CD4-positive, alpha-beta T cell treated with Interferon alpha-2 for 1 hour (primary cell): ENCODE data around the gene IGSF22.
"Not testable (repeated sequence)": the region's sequence is repeated elsewhere in the genome, so short reads cannot be mapped to it uniquely, and the experiment has no call there.

Source experiments
- DNase-seq, 2 donors: peaks; one replicate each; pipeline ENCODE4 v3.0.0-alpha.2; 2020 to 2022

The IGSF22 gene

GRCh38 chr11:18709414-18709813, 16.6 kb downstream of the IGSF22 start:
- DNase-seq = no peak

- DNase-seq = no peak
Measured at GRCh38 chr11:18707811-18708340, 18.1 kb downstream of the IGSF22 start.

DNA sequence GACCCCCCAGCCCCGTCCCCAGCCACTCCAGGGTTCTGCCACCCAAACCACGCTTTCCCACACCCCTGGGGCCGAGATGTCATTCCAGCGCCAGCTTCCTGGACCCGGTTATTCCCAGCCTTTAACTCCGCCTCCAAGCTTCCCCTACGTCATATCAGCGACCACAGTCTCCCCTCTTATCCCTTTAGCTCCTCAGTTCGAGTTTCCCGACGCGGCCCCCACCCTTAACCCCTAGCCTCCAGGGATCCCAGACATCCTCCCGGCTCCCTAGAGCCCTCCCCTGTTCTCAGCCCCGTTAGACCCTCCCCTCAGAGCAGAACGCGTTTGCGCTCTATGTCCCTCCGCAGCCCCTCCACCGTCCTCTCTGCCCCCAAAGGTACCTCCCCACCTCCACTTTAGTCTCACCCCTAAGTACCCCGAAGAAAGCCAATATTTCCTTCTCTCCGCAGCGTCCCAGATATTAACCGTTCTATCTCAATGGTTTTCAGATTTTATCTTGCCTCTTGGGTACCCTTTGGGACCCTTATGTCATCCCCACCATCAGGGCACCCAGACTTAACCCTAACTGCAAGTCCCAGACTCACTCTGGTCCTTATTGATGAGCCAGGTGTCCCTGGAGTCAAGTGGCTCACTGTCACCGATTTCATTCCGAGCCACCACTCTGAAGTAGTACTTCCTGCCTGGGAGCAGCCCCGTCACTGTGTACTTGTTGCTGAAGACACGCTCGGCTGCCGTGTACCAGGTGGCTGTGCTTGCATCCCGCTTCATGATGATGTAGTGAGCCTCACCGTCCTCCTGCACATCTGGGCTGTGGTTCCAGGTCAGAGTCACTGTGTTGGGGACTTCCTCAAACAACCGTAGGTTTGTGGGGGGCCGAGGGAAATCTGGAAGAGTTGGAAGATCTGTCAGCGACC, 19.4 kb downstream of the IGSF22 start:
- peak; percentile 54 to 71 for DNase-seq

DNA sequence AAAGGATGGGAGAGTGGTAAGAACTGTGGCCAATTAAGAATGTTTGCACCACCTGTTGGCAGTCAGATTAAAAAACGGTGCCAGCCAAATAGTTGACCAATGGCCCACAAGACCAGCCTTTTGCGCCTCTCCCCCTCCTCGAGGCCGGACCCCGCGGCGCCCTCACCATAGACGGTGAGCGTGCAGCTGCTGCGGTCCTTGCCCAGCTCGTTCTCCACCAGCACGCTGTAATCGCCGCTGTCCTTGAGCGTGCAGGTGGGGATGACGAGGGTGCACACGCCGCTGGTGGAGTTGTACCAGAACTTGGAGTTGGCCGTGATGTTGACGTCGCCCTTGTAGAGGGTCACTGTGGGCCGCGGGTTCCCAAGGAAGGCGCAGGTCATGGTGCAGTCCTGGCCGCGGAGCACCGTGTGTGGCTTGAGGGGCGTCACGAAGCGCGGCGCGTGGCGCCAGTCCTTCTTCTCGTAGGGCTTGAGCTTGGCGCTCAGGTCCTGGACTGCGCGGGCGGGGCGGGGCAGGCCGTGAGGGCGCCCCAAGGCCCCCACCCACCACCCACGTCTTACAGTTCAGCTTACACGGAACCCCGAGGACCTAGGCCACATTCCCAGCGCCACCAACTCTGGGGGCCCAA, 20.2 kb downstream of the IGSF22 start:
- DNase-seq = peak in 1 of 2 donors; percentile 41

DNA sequence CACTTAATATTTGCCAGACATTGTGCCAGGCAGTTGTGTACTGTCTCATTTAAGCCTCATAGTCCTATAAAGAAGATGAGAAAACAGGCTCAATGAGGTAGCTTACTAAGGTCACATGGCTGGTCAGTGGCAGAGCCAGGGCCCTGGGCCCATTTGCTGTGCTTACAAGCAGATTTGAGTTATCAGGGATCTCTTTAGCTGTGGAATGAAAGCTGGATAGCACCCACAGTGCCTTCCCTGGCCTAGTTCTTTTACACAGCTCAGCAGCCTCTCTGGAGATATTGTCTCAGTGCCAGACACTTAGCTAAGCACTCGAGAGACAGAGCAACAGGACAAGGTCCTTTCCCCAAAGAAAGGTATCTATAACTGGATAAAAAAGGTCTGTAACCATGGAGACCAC, 21.3 kb downstream of the IGSF22 start:
- no peak for DNase-seq

GRCh38 chr11:18704045-18704645, 21.8 kb downstream of the IGSF22 start:
- no peak for DNase-seq

DNA sequence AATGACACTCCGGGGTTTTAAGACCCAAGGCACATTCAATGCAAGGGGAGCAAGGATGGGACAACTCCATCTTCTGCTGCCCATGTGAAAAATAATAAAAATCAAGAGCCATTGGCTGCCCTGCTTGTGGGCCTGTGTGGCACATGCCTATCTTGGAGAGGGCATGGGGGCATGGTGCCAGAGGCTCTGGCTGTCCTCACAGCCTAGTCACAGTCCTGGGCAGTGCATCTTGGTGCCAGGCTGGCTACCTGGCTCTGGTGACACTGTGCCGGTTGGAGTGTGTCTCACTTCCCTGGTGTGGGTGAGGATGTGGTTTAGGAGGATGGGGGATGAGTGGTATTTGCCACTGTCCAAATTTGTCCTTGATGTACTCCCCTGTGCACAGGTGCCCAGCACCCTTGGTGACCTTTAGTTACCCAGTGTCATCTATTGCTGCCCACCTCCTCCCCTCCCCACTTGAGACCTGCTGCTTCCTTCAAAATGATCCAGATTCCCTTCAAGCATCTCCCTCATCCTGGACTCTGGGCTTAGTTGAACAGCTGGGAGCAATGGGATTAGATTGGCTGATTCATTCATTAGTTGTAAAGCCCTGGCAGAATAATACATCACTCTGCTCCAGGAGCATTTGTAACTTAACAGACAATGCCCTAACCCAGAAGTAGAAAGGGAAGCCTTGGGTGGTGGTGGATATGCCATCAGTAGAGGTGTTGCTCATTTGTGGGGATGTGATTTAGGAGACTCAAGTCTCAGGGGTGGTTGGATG, 22.8 kb downstream of the IGSF22 start:
- no peak for DNase-seq

DNA sequence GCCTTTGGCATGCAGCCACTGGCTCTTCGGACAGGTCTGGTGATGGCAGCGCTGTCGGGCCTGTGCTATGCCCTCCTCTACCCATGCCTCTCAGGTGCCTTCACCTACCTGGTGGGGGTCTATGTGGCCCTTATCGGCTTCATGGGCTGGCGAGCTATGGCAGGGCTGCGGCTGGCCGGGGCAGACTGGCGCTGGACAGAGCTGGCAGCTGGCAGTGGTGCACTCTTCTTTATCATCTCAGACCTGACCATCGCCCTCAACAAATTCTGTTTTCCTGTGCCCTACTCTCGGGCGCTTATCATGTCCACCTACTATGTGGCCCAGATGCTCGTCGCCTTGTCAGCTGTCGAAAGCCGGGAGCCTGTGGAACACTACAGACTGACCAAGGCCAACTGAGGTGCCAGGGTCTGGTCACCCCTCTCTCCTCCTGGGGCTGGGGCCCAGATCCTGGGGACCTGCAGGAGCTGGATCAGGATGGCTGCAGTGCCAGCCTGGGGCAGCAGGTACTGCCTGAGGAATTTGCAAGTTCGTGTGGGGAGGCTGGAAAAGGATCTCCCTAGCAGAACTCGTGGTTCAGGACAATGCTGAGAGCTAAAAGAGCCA, 24.3 kb downstream of the IGSF22 start:
- no peak for DNase-seq

GRCh38 chr11:18700872-18701271, 25.1 kb downstream of the IGSF22 start:
- DNase-seq = no peak

GRCh38 chr11:18700375-18700774, 25.6 kb downstream of the IGSF22 start:
- no peak for DNase-seq

GRCh38 chr11:18699848-18700261, 26.1 kb downstream of the IGSF22 start:
- DNase-seq = no peak

GRCh38 chr11:18699269-18699596, 26.8 kb downstream of the IGSF22 start:
- no peak for DNase-seq

DNA sequence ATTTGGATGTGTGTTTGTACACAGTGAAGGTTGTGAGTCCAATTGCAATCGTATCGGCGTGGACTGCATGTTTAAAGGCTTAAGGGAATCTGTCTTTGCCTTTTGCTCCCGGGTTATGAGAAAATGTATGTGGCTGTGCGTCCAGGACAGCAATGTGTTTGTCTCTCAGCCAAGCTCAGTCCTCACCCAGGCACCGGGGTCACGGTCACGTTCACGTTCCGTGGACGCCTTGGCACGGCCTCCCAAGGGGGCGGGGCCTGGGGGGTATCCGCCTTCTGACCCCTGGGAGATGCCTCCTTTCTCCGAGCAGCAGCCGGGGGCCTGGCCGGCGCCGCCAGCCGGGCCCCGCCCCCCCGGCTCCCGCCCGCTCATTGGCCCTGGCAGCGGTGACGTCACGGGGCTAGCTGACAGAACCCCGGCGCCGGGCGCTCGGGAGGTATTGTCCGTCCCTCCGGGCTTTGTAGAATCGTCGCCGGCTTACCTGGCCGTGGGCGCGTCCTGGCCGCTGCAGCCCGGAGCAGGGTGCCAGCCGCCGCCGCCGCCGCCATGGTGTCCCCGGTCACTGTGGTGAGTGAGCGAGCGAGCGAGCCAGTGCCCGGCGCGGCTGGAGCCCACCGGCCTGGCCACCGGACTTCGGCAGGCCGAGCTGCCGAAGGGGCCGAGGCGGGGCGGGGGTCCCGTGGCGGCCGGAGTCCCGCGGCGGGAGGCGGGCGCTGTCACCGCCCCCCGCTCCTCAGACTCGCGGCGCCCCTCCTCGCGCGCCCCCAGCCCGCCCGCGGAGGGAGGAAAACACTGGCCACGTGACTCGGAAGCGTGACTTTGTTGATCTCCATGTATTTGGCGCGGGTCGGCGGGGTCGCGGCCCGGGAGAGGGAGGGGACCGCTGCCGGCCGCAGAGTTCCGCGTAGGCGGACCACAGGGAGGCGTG, 27.4 kb downstream of the IGSF22 start, which contains the start of gene TMEM86A:
Gene TMEM86A (plus strand): TSS at position 439 of the 928 bp plus-strand sequence. CDS start 108 bp downstream, at position 547.
- DNase-seq = peak; percentile 94 to 96

- DNase-seq = no peak
Measured at GRCh38 chr11:18697576-18697975, 28.4 kb downstream of the IGSF22 start.

DNA sequence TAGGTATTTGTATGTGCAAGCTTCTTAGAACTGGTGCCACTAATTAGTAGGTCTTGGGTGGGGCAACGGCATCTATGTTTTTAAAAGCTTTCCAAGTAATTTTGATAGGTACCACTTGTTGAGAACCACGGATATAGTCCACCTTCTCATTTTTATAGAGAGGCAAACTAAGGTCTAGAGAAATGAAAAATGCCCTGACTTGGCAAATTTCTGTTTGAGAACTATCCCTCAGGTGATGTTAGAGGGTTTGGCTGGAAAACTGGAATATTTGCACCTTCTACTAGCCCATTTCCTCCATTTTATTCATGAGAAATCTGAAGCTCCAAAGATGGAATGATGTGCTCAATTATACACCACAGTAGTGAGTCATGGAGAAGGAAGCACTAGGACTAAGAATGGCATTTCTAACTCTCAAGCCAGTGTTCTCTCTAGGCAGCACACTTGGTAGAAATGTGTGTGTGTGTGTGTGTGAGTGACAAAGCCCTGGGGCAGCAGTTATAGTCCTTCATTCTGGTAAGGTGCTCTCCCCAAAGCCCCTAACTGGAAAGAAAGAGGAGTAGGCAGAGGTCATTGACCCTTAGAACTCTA, 29.3 kb downstream of the IGSF22 start:
- no peak for DNase-seq

GRCh38 chr11:18692941-18693760, 32.8 kb downstream of the IGSF22 start:
- no peak for DNase-seq

- not testable (repeated sequence) for DNase-seq
Measured at GRCh38 chr11:18691467-18692140, 34.4 kb downstream of the IGSF22 start.

- DNase-seq = no peak
Measured at GRCh38 chr11:18684267-18684666, 41.7 kb downstream of the IGSF22 start.

DNA sequence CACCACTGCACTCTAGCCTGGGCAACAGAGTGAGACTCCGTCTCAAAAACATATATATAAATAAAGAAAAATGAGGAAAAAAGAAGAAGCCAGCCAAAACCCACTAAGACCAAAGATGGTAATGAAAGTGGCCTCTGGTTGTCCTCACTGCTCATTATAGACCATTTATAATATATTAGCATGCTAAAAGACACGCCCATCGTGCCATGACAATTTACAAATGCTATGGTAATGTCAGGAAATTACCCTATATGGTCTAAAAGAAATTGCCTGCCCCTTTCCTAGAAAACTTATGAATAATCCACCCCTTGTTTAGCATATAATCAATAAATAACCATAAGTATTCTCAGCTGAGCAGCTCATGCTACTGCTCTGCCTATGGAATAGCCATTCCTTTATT, 43.5 kb downstream of the IGSF22 start:
- DNase-seq = no peak
